ENCODE data around the gene KCNAB1.

The KCNAB1 gene

GRCh38 chr3:156418428-156418827 is 298.1 kb downstream of the KCNAB1 start:
- Histone ChIP-seq H2BK12ac (ENCODE audit: low read length in 2 of 2) (no peak overlapping the region), H3K9ac (ENCODE audit: low read length) (no peak overlapping the region), H3K18ac (ENCODE audit: low read depth in 1 of 2, low read length in 2 of 2) (no peak overlapping the region), H4K91ac (ENCODE audit: low read length) (no peak overlapping the region), H3K4me2 (ENCODE audit: low read length, poor library complexity, severe bottlenecking) (no peak overlapping the region), H2BK15ac (ENCODE audit: low read depth, poor library complexity, severe bottlenecking) (no peak overlapping the region), H3K27ac (ENCODE audit: low read length, poor library complexity, severe bottlenecking) (no peak overlapping the region), H2AK5ac (ENCODE audit: low read length, severe bottlenecking) (no peak overlapping the region), H2BK5ac (ENCODE audit: low read depth, low read length, poor library complexity, severe bottlenecking) (no peak overlapping the region), H3K4ac (ENCODE audit: low read depth in 1 of 2, low read length in 2 of 2) (no peak overlapping the region), H2BK120ac (ENCODE audit: low read depth, low read length) (no peak overlapping the region), H3K4me3 (ENCODE audit: insufficient read depth in 1 of 2, low read depth in 1 of 2, low read length in 2 of 2) (no peak overlapping the region), H3K23ac (ENCODE audit: low read length in 2 of 2) (no peak overlapping the region), H3K9me3 (ENCODE audit: control insufficient read depth, low read length) (peaks cover 4% of the 10 kb centered on the region), H2AFZ (ENCODE audit: low read depth, low read length) (no peak overlapping the region), H3K79me1 (replicated peaks; ENCODE audit: low read length, poor library complexity, severe bottlenecking) (no peaks in the 10 kb centered on the region), H3K36me3 (ENCODE audit: control insufficient read depth in 1 of 2, insufficient read depth in 2 of 2, low read depth in 1 of 2, low read length in 2 of 2) (no peaks in the 10 kb centered on the region), H3K14ac (ENCODE audit: low read length in 2 of 2) (no peak overlapping the region), H3K27me3 (ENCODE audit: control insufficient read depth in 1 of 2, insufficient read depth in 1 of 2, low read length in 2 of 2) (no peaks in the 10 kb centered on the region), H4K8ac (ENCODE audit: low read length) (no peak overlapping the region), H3K4me1 (ENCODE audit: control insufficient read depth, insufficient read depth, low read depth, low read length) (no peaks in the 10 kb centered on the region)
- 89% methylated on average over 2 of the region's 2 CpGs for WGBS
- DNase-seq: no peak

- H3K4me3 ChIP-seq (ENCODE audit: insufficient read depth in 1 of 2, low read depth in 1 of 2, low read length in 2 of 2): no peak overlapping the region
- no peak overlapping the region for H4K8ac ChIP-seq (ENCODE audit: low read length)
- no peak overlapping the region for H3K4me2 ChIP-seq (ENCODE audit: low read length, poor library complexity, severe bottlenecking)
- no peak overlapping the region for H2AFZ ChIP-seq (ENCODE audit: low read depth, low read length)
- no peak overlapping the region for H3K4ac ChIP-seq (ENCODE audit: low read depth in 1 of 2, low read length in 2 of 2)
- no peaks in the 10 kb centered on the region for H3K79me1 ChIP-seq (replicated peaks; ENCODE audit: low read length, poor library complexity, severe bottlenecking)
- H3K23ac ChIP-seq (ENCODE audit: low read length in 2 of 2): no peak overlapping the region
- DNase-seq: no peak
- no peak overlapping the region for H2BK5ac ChIP-seq (ENCODE audit: low read depth, low read length, poor library complexity, severe bottlenecking)
- no peaks in the 10 kb centered on the region for H3K4me1 ChIP-seq (ENCODE audit: control insufficient read depth, insufficient read depth, low read depth, low read length)
- H2AK5ac ChIP-seq (ENCODE audit: low read length, severe bottlenecking): no peak overlapping the region
- no peaks in the 10 kb centered on the region for H3K36me3 ChIP-seq (ENCODE audit: control insufficient read depth in 1 of 2, insufficient read depth in 2 of 2, low read depth in 1 of 2, low read length in 2 of 2)
- H3K14ac ChIP-seq (ENCODE audit: low read length in 2 of 2): no peak overlapping the region
- H3K27ac ChIP-seq (ENCODE audit: low read length, poor library complexity, severe bottlenecking): no peak overlapping the region
- H3K9ac ChIP-seq (ENCODE audit: low read length): no peak overlapping the region
- H2BK120ac ChIP-seq (ENCODE audit: low read depth, low read length): no peak overlapping the region
- no peak overlapping the region for H2BK12ac ChIP-seq (ENCODE audit: low read length in 2 of 2)
- H2BK15ac ChIP-seq (ENCODE audit: low read depth, poor library complexity, severe bottlenecking): no peak overlapping the region
- H4K91ac ChIP-seq (ENCODE audit: low read length): no peak overlapping the region
- WGBS: 90% methylated on average over 4 of the region's 4 CpGs
- H3K18ac ChIP-seq (ENCODE audit: low read depth in 1 of 2, low read length in 2 of 2): no peak overlapping the region
- no peaks in the 10 kb centered on the region for H3K9me3 ChIP-seq (ENCODE audit: control insufficient read depth, low read length)
- H3K27me3 ChIP-seq (ENCODE audit: control insufficient read depth in 1 of 2, insufficient read depth in 1 of 2, low read length in 2 of 2): no peaks in the 10 kb centered on the region
Observed at GRCh38 chr3:156421534-156421933, 301.2 kb downstream of the KCNAB1 start.

GRCh38 chr3:156424758-156425157 is 304.4 kb downstream of the KCNAB1 start:
- Histone ChIP-seq H2AFZ (ENCODE audit: low read depth, low read length) (no peak overlapping the region), H3K4me1 (ENCODE audit: control insufficient read depth, insufficient read depth, low read depth, low read length) (no peaks in the 10 kb centered on the region)

GRCh38 chr3:156425651-156426050 is 305.3 kb downstream of the KCNAB1 start:
- Histone ChIP-seq H3K14ac (ENCODE audit: low read length in 2 of 2) (no peak overlapping the region), H3K79me1 (replicated peaks; ENCODE audit: low read length, poor library complexity, severe bottlenecking) (no peaks in the 10 kb centered on the region), H3K27ac (ENCODE audit: low read length, poor library complexity, severe bottlenecking) (no peak overlapping the region), H3K36me3 (ENCODE audit: control insufficient read depth in 1 of 2, insufficient read depth in 2 of 2, low read depth in 1 of 2, low read length in 2 of 2) (no peaks in the 10 kb centered on the region), H3K27me3 (ENCODE audit: control insufficient read depth in 1 of 2, insufficient read depth in 1 of 2, low read length in 2 of 2) (no peaks in the 10 kb centered on the region), H4K8ac (ENCODE audit: low read length) (no peak overlapping the region), H3K9me3 (ENCODE audit: control insufficient read depth, low read length) (no peaks in the 10 kb centered on the region), H2BK5ac (ENCODE audit: low read depth, low read length, poor library complexity, severe bottlenecking) (no peak overlapping the region), H2BK15ac (ENCODE audit: low read depth, poor library complexity, severe bottlenecking) (no peak overlapping the region), H3K4me2 (ENCODE audit: low read length, poor library complexity, severe bottlenecking) (no peak overlapping the region), H3K4ac (ENCODE audit: low read depth in 1 of 2, low read length in 2 of 2) (no peak overlapping the region), H4K91ac (ENCODE audit: low read length) (no peak overlapping the region), H3K4me1 (ENCODE audit: control insufficient read depth, insufficient read depth, low read depth, low read length) (no peaks in the 10 kb centered on the region), H2BK12ac (ENCODE audit: low read length in 2 of 2) (no peak overlapping the region), H3K18ac (ENCODE audit: low read depth in 1 of 2, low read length in 2 of 2) (no peak overlapping the region), H3K23ac (ENCODE audit: low read length in 2 of 2) (no peak overlapping the region), H3K9ac (ENCODE audit: low read length) (no peak overlapping the region), H2AK5ac (ENCODE audit: low read length, severe bottlenecking) (no peak overlapping the region), H2AFZ (ENCODE audit: low read depth, low read length) (no peak overlapping the region), H3K4me3 (ENCODE audit: insufficient read depth in 1 of 2, low read depth in 1 of 2, low read length in 2 of 2) (no peak overlapping the region), H2BK120ac (ENCODE audit: low read depth, low read length) (no peak overlapping the region)
- WGBS: 64% methylated on average over 6 of the region's 6 CpGs
- DNase-seq: no peak

More at GRCh38 chr3:156424758-156425157, 304.4 kb downstream of the KCNAB1 start:
- H2BK120ac ChIP-seq (ENCODE audit: low read depth, low read length): no peak overlapping the region
- no peak overlapping the region for H2BK12ac ChIP-seq (ENCODE audit: low read length in 2 of 2)
- no peak overlapping the region for H3K4me3 ChIP-seq (ENCODE audit: insufficient read depth in 1 of 2, low read depth in 1 of 2, low read length in 2 of 2)
- no peak overlapping the region for H2BK15ac ChIP-seq (ENCODE audit: low read depth, poor library complexity, severe bottlenecking)
- H3K9me3 ChIP-seq (ENCODE audit: control insufficient read depth, low read length): no peaks in the 10 kb centered on the region
- H4K91ac ChIP-seq (ENCODE audit: low read length): no peak overlapping the region
- H3K4ac ChIP-seq (ENCODE audit: low read depth in 1 of 2, low read length in 2 of 2): no peak overlapping the region
- H4K8ac ChIP-seq (ENCODE audit: low read length): no peak overlapping the region
- H2BK5ac ChIP-seq (ENCODE audit: low read depth, low read length, poor library complexity, severe bottlenecking): no peak overlapping the region
- no peak for DNase-seq
- no peaks in the 10 kb centered on the region for H3K27me3 ChIP-seq (ENCODE audit: control insufficient read depth in 1 of 2, insufficient read depth in 1 of 2, low read length in 2 of 2)
- H3K9ac ChIP-seq (ENCODE audit: low read length): no peak overlapping the region
- H3K4me2 ChIP-seq (ENCODE audit: low read length, poor library complexity, severe bottlenecking): no peak overlapping the region
- H3K79me1 ChIP-seq (replicated peaks; ENCODE audit: low read length, poor library complexity, severe bottlenecking): no peaks in the 10 kb centered on the region
- H3K27ac ChIP-seq (ENCODE audit: low read length, poor library complexity, severe bottlenecking): no peak overlapping the region
- H3K23ac ChIP-seq (ENCODE audit: low read length in 2 of 2): no peak overlapping the region
- no peak overlapping the region for H2AK5ac ChIP-seq (ENCODE audit: low read length, severe bottlenecking)
- no peaks in the 10 kb centered on the region for H3K36me3 ChIP-seq (ENCODE audit: control insufficient read depth in 1 of 2, insufficient read depth in 2 of 2, low read depth in 1 of 2, low read length in 2 of 2)
- H3K18ac ChIP-seq (ENCODE audit: low read depth in 1 of 2, low read length in 2 of 2): no peak overlapping the region
- no peak overlapping the region for H3K14ac ChIP-seq (ENCODE audit: low read length in 2 of 2)
